Activated CD4-positive, alpha-beta T cell treated with anti-CD3 and anti-CD28 coated beads, Interleukin-2, amount 50 U/mL, for 1 hour (primary cell): ENCODE results near the gene ASIC5.
"Not testable (repeated sequence)": the region's sequence is repeated elsewhere in the genome, so short reads cannot be mapped to it uniquely, and the experiment has no call there.

Experiments used
- DNase-seq: peaks from one replicate; pipeline ENCODE4 v3.0.0-alpha.2; 2020

ASIC5 gene

GRCh38 chr4:155799116-155799793, 66.8 kb downstream of the ASIC5 start:
- no peak for DNase-seq

- DNase-seq, result not testable (repeated sequence)
Observed at GRCh38 chr4:155797581-155797980, 68.5 kb downstream of the ASIC5 start.

DNA sequence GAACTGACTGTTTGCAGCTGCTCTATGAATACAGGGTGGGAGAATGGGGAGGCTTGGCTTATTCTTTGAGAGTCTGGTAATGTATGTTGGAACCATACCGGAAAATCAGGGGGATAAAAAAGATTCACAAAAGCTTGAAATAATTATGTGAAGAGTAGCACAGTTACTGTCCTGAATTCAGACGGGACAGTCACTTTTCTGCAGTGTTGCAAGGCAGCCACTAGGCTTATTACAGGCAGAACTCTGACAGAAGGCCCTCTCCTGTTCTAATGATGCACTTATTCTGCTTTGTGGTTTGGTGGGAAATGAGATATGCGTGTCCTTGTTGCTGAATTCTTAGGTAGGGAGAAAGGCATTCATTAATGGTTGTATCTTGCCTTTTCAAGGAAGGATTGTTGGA, 70.1 kb downstream of the ASIC5 start:
- DNase-seq, result no peak

DNA sequence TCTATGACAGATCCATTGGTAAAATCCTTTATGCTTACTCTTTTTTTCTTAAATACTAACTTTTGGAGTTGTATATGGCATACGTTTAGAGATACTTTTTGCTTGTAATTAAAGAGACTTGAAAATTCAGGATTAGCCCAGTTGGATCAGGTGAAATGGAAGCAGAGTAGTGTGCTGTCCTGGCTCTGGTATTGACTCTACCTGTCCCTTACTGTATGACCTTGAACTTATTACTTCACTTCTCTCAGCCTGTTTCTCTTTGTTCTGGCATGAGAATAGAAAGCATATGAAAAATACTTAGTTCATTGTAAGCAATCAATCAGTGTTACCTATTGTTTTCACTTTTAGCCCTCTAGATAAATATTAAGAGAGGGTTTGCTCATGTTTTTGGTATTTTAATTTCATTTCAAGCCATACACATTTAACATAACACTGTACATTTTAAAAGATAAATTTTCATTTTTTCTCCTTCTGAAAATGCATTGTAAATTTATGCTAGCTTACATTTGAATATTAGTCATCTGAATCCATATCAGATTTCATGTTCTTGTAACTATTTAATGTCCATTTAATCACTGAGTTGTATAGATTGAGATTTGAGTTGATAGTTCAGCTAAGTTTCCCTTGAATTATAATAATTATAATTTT, 71.4 kb downstream of the ASIC5 start:
- DNase-seq, result no peak

DNA sequence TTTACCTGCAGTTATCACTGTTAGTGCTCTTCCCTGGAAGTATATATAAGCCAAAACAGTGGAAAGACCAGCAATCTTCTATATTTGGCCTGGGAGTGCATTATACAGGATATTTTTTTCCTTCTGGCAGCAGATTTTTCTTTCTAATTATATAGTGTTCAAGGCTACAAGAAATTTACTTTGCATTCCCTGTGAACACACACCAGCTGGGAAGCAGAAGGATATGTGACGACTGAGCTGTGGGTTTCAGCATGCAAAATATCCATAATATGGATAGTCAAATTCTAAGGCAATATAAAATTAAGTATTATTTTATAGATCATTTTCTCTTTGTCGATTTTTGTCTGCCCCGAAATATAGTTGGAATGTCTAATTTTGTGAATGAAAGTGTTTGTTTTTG, 76.1 kb downstream of the ASIC5 start:
- DNase-seq, result no peak

GRCh38 chr4:155789391-155789790, 76.7 kb downstream of the ASIC5 start:
- no peak for DNase-seq

DNA sequence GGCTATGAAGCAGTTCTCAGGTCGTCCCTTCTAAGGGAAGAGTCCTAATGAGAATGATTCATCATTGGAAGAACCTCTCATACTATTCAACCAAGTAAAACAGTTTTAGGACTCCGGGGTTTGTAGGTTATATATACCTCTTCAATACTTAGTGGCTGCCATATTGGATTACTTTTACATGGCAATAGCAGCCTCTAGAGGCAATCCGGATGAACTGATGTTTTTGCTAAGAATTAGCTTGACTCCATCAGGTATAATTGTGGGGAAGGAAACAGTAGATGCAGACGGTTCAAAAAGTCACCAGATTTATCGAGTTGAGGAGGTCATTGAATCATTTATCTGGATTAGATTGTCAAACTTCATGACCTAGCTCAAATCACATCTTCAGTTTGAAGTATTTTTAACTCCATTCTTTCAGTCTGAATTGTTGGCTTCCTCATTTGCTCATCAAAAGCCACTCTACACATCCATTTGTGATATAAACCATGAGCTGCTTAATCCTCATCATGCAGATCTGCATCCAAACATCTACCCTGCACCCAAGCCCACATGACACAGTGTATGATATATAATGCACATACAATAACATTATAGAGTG, 78.9 kb downstream of the ASIC5 start:
- DNase-seq, result no peak

DNA sequence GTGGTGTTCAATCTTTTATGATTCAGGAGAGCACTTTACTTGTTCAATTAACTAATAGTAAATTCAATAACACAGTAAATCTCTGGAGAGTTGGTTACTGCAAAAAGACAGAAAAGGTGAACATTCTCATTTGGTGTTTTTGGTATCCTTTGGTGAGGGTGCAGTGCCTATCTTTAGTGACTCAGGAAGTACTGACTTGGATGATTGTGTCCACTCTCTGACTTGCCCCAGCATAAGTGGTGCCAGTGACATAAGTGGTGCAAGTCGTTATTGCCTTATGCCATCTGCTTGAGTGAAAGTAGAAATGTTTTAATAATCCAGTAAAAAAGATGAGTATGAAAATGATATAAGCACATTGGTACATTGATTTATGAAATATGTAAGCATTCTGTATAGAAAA, 80.2 kb downstream of the ASIC5 start:
- no peak for DNase-seq

DNA sequence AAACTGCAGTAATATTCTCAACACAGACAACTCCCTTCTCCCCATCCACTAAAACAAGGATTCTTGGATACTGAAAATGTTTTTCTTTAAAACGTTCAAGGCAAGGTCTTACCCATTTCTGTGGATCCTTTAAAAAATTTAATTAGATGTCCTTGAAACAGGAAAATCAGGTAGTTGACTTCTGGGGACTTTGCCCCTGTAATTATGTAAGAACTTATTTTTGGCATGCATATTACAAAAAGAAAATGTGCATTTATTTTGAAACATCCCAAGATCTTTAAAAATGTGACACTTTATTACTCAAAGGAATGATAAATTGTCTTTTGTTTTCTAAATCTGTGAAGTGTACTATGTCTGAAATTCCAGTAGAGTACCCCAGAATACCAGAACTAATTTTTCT, 81.4 kb downstream of the ASIC5 start:
- DNase-seq, result no peak

DNA sequence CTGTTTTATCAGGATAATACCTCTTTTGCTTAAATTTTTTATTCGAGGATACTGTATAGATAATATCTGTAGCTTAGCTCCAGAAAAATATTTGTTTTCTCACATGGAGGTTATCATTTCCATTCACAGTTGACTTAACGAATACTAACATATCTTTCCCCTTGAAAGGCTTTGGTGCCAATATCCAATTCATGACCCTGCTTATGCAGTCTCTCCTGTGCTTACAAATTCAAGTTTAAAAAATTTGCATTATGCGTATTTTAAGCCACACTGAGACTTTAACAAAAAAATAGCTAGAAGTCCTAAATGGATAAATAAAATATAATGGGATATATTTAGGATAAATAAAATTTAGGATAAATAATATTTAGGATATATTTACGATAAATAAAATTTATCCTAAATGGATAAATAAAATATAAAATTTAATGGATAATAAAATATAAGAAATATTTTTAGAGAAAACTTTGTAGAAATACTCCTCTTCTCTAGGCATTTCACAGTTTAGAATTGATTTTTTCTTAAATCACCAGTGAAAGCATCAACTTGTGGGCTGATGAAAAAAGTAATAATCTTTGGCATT, 84.7 kb downstream of the ASIC5 start:
- DNase-seq, result no peak

- no peak for DNase-seq
Observed at GRCh38 chr4:155780775-155781174, 85.3 kb downstream of the ASIC5 start.
